HFF-Myc (cell line): Measurements from ENCODE around the gene MIF4GD.
A peak's percentile ranks its signal among the peaks of the same experiment; 100 is the strongest.

Source experiments
- DNase-seq: peaks from one replicate; pipeline ENCODE4 v3.0.0-alpha.2; 2011; ENCODE audit warnings: low read depth; ENCODE audit errors: extremely low read depth
- H3K4me3 ChIP-seq: replicated peaks from 2 replicates; pipeline ENCODE4 v1.5.1; 2011; ENCODE audit warnings: low read depth, mild to moderate bottlenecking, control low read depth, low read length
- CTCF ChIP-seq: IDR thresholded peaks from 2 replicates; pipeline ENCODE4 v1.5.1; 2012; ENCODE audit warnings: mild to moderate bottlenecking, low read depth, low read length, control low read depth; ENCODE audit errors: missing control alignments

The MIF4GD gene

GRCh38 chr17:75242461-75243042 is 28.5 kb downstream of the MIF4GD start:
- TF ChIP-seq CTCF = no peak
- DNase-seq = no peak

DNA sequence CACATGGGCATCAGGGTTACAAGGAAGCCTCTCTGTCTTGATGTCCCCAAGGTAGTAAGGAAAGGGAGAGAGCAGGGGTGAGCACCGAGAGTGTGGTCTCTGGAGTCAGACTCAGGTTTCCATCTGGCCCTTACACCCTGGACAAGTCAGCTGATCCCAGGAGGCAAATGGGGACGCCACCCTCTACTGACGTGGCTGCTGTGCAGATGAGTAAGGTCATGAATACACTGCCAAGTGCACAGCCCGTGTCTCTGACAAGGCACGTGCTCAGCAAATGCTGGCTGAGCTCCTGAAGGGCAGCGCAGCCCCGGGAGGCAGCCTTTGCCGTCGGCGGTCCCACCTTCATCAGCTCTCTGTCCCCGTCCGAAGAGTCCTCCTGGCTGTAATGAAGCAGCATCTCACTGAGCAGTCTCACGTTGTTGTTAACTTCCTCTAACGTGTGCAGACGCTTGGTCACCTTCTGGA is 29.0 kb downstream of the MIF4GD start:
- no peak for DNase-seq
- TF ChIP-seq CTCF = no peak
- H3K4me3 ChIP-seq = no peak overlapping the region

More at GRCh38 chr17:75242461-75243042, 28.5 kb downstream of the MIF4GD start:
- H3K4me3 ChIP-seq = no peak overlapping the region

DNA sequence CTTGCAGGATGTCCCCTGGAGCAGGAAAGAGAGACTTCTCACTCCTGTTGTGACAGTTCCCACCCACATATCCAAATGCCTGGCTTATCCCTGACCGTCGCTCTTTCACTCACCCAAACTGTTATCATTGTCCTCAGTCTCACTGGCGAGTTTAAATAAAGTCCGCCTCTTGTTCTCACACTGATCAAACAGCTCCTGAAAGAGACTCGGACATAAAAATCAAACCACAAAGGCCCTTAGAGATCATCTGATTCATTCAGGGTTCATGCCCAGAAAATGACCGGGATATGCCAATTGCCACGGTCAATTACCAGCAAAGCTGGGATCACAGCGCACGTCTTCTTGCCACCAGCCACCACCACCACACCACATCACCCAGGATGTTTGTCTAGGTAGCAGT is 29.5 kb downstream of the MIF4GD start:
- no peak for DNase-seq
- no peak overlapping the region for H3K4me3 ChIP-seq
- TF ChIP-seq CTCF = no peak

DNA sequence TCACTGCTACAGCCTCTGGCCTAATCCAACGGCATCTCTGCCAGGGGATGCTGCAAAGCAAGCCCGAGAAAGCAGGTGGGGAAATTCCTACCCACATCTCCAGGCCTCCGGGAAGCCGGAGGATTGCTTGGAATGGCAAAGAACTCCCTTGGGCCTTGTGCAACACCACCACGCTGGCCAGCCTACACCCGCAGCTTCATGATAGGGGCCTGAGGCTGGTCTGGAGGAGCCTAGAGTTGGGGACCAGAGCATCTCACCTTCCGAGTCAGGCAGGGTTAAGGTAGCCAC is 29.9 kb downstream of the MIF4GD start:
- H3K4me3 ChIP-seq = no peak overlapping the region
- no peak for TF ChIP-seq CTCF
- DNase-seq = no peak

GRCh38 chr17:75240394-75241142 is 30.5 kb downstream of the MIF4GD start:
- H3K4me3 ChIP-seq = no peak overlapping the region
- DNase-seq = no peak
- peak; percentile 89 for TF ChIP-seq CTCF

DNA sequence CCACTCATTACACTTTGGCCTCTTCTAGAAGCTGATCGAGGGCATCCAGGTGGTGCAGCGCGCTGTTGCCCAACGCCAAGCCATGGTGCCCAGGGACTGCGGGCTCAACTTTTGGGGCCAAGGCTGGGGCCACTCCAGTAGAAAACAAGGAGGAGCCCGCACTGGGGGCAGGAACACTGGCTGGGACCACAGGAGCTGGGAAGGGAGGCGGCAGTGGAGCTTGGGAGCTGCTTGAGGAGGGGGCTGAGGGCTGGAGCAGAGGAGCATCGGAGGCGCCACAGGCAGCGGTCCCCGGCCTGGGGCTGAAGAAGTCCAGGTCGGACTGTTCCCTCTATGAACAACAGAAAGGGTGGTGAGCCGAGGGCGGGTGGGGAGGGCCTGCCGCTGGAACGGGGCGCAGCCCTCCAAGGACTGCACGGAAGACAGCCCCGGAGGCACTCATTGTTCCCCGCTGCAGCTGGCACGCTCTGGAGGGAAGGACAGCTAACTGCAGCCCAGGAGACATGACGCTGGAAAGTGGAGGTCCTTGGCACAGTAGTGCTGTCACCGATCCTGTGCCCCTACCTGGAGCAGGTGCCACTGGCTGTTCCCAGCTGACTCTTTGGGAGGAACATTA is 31.1 kb downstream of the MIF4GD start:
- DNase-seq = no peak
- no peak overlapping the region for H3K4me3 ChIP-seq
- TF ChIP-seq CTCF = no peak

DNA sequence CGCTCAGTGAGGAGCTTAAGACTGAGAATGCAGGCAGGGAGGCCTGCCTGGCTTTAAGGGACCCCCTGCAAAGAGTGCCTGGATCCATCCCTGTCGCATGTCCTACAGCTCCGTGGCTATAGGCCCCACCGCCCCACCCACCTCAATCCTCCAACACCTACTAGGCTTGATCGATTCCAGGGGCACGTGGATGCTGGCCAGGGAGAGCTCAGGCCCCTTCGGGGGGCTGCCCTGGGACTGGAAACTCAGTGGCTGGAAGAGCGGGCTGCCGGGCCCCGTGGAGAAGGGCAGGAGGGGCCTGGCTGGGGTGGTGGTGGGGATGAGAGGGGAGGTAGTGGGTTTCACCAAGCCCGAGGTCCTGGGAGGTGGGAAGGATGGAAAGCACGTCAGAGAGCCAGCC is 31.8 kb downstream of the MIF4GD start:
- TF ChIP-seq CTCF = no peak
- H3K4me3 ChIP-seq = no peak overlapping the region
- DNase-seq = no peak
